Sigmoid colon (tissue), 7 donors: ENCODE data around the gene IRX4. TPM values are rescaled to one million over a fixed set of nuclear protein-coding genes. Genes with fewer than 3 reads are reported as not detected.

Source experiments
- DNase-seq: peaks from one replicate; pipeline ENCODE4 v3.0.0-alpha.2; 2019
- H3K27ac ChIP-seq, 4 donors: fragments of 200-600 bp; sonication (generic); one replicate each; pipeline ENCODE4 v1.5.1; 2016 to 2019; ENCODE audit warnings: mild to moderate bottlenecking in 1 of 4
- H3K27me3 ChIP-seq, 3 donors: fragments of 200-600 bp; sonication (generic); one replicate each; pipeline ENCODE4 v1.5.1; 2019; ENCODE audit warnings: mild to moderate bottlenecking in 1 of 3
- H3K36me3 ChIP-seq, 4 donors: fragments of 200-600 bp; sonication (generic); one replicate each; pipeline ENCODE4 v1.5.1; 2016 to 2019
- H3K4me1 ChIP-seq, 4 donors: fragments of 200-600 bp; sonication (generic); one replicate each; pipeline ENCODE4 v1.5.1; 2017 to 2019
- H3K4me3 ChIP-seq, 4 donors: fragments of 200-600 bp; sonication (generic); one replicate each; pipeline ENCODE4 v1.5.1; 2017 to 2019; ENCODE audit warnings: mild to moderate bottlenecking in 2 of 4, moderate library complexity in 1 of 4
- H3K9me3 ChIP-seq, 4 donors: fragments of 200-600 bp in 3 of 4; sonication (generic) in 3 of 4; one replicate each; pipeline versions ENCODE4 v1.5.1 to v1.6.1; 2013 to 2019
- EP300 ChIP-seq, 4 donors: sonication (generic); formaldehyde crosslinking; IDR thresholded peaks; one replicate each; pipeline ENCODE4 v1.6.1; 2017; ENCODE audit warnings: antibody characterized with exemption in 4 of 4
- POLR2A ChIP-seq, 2 donors: fragments of 450-650 bp; IDR thresholded peaks; one replicate each; pipeline ENCODE4 v1.6.1; 2016; ENCODE audit warnings: antibody characterized with exemption in 2 of 2, mild to moderate bottlenecking in 2 of 2, moderate library complexity in 2 of 2
- POLR2AphosphoS5 ChIP-seq, 4 donors: sonication (generic); formaldehyde crosslinking; IDR thresholded peaks; one replicate each; pipeline ENCODE4 v1.6.1; 2017; ENCODE audit warnings: antibody characterized with exemption in 4 of 4
- WGBS, 2 donors: extraction: QIAGEN DNeasy Blood & Tissue Kit; methylation state at CpG; one replicate each; pipeline ENCODE4 v1.1.7; 2013; 5-methylcytosine and 5-hydroxymethylcytosine counted together
- intact Hi-C: fragments of 100-400 bp; cut with DNase I; formaldehyde crosslinking; loops from one replicate; pipeline ENCODE4 v1.15.1; 2023
- polyA plus RNA-seq, 3 donors: library from polyadenylated mRNA; stranded (reverse); fragments of 200-250 nt; gene quantifications; one replicate each; pipeline ENCODE4 v1.2.3, GENCODE V29; 2013
- total RNA-seq, 4 donors: library from RNA; depleted of rRNA; stranded (reverse); fragments of >200 nt; gene quantifications; one replicate each; pipeline ENCODE4 v1.1.0, GENCODE V29; 2016
- TF ChIP-seq, protein P1 (sequence below), 4 experiments: fragments of 450-650 bp in 3 of 4; fragments of 200-600 bp in 1 of 4; IDR thresholded peaks; one replicate each; pipeline ENCODE4 v1.5.1; 2016 to 2019; ENCODE audit warnings: antibody characterized with exemption in 4 of 4, mild to moderate bottlenecking in 3 of 4, moderate library complexity in 2 of 4
- donor health status: healthy with polysubstance abuse.
- donor health status: Bipolar disorder and iron deficiency.
- donor health status: healthy.

IRX4 gene
- total and polyA plus RNA-seq, 7 donors = 0.06 TPM; not detected in 6

DNA sequence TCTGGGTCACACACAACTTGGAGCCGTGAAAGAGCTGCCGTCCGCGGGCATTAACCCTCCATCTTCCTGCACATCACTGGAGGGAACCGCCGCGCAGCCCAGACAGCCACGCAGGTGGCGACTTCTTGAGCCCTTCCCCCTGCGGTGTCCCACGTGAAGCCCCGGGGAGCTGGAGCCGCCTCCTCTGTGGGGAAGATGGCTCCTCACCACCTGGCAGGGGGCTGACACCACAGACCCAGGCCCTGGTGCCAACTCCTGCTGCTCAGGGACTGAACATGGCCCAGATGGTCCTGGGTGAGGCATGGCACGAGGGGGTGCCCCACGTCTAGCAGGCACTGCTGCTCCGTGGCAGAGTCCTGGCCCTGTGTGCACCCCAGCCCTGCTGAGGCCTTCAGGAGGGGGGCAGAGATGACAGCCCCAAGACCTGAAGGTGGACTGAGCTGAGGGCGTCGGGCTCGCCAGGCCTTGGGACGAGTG, 42.6 kb downstream of the IRX4 start:
- Histone ChIP-seq H3K4me3 (no peak overlapping the region), H3K27ac (no peak overlapping the region), H3K9me3 (no peaks in the 10 kb centered on the region), H3K36me3 (no peaks in the 10 kb centered on the region), H3K4me1 (no peaks in the 10 kb centered on the region), H3K27me3 (peaks cover 6 to 65% (median 14%) of the 10 kb centered on the region in 3 donors)
- no peak for DNase-seq
- 83 to 87% methylated on average over 20 of the region's 20 CpGs for WGBS, 2 donors
- intact Hi-C loops = no loop called here
- TF ChIP-seq POLR2A (IDR thresholded peaks at IDR 0.05) (no peak), POLR2AphosphoS5 (IDR thresholded peaks at IDR 0.05) (no peak), EP300 (IDR thresholded peaks at IDR 0.05) (no peak)
- TF ChIP-seq, protein P1, sequence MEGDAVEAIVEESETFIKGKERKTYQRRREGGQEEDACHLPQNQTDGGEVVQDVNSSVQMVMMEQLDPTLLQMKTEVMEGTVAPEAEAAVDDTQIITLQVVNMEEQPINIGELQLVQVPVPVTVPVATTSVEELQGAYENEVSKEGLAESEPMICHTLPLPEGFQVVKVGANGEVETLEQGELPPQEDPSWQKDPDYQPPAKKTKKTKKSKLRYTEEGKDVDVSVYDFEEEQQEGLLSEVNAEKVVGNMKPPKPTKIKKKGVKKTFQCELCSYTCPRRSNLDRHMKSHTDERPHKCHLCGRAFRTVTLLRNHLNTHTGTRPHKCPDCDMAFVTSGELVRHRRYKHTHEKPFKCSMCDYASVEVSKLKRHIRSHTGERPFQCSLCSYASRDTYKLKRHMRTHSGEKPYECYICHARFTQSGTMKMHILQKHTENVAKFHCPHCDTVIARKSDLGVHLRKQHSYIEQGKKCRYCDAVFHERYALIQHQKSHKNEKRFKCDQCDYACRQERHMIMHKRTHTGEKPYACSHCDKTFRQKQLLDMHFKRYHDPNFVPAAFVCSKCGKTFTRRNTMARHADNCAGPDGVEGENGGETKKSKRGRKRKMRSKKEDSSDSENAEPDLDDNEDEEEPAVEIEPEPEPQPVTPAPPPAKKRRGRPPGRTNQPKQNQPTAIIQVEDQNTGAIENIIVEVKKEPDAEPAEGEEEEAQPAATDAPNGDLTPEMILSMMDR (IDR thresholded peaks at IDR 0.05) = no peak

DNA sequence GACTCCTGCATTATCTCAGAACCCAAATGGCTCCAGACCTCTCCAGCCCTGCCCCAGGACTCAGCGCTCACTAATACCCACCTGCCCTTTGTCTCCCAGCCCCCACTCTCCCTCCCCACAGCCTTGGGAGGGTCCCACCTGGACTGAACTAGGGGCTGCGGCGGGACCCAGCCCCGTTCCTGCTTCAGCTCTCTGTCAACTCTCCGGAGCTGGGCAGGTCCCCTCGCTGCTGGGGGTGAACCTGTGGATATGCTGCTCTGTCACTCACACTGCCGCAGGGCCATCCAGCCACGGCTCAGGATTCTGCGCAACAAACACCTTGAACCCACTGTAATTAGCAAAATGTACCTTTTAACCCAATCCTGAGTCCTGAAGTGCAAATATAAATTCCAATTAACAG, 44.7 kb downstream of the IRX4 start:
- TF ChIP-seq, protein P1 (IDR thresholded peaks at IDR 0.05) = no peak
- TF ChIP-seq EP300 (IDR thresholded peaks at IDR 0.05) = no peak
- TF ChIP-seq POLR2A (IDR thresholded peaks at IDR 0.05) = no peak
- TF ChIP-seq POLR2AphosphoS5 (IDR thresholded peaks at IDR 0.05) = no peak
- 75% methylated on average over 9 of the region's 9 CpGs for WGBS, 2 donors
- Histone ChIP-seq H3K9me3 (no peaks in the 10 kb centered on the region), H3K27me3 (peaks cover 6 to 49% (median 14%) of the 10 kb centered on the region in 3 donors), H3K36me3 (no peaks in the 10 kb centered on the region), H3K27ac (no peak overlapping the region), H3K4me1 (no peaks in the 10 kb centered on the region), H3K4me3 (no peak overlapping the region)
- intact Hi-C loops = no loop called here
- DNase-seq = no peak

GRCh38 chr5:1836891-1837880, 45.5 kb downstream of the IRX4 start:
- Histone ChIP-seq H3K9me3 (no peaks in the 10 kb centered on the region), H3K4me1 (no peaks in the 10 kb centered on the region), H3K36me3 (no peaks in the 10 kb centered on the region), H3K27ac (no peak overlapping the region), H3K4me3 (no peak overlapping the region), H3K27me3 (peaks cover 6 to 48% (median 14%) of the 10 kb centered on the region in 3 donors)
- no peak for DNase-seq
- intact Hi-C loops = no loop called here
- WGBS, 2 donors = 74 to 80% methylated on average over 32 of the region's 32 CpGs
- no peak for TF ChIP-seq POLR2AphosphoS5 (IDR thresholded peaks at IDR 0.05)
- TF ChIP-seq, protein P1 (IDR thresholded peaks at IDR 0.05) = no peak
- no peak for TF ChIP-seq EP300 (IDR thresholded peaks at IDR 0.05)
- TF ChIP-seq POLR2A (IDR thresholded peaks at IDR 0.05) = no peak

GRCh38 chr5:1836176-1836890, 46.4 kb downstream of the IRX4 start:
- TF ChIP-seq POLR2AphosphoS5 (IDR thresholded peaks at IDR 0.05) (no peak), POLR2A (IDR thresholded peaks at IDR 0.05) (no peak), EP300 (IDR thresholded peaks at IDR 0.05) (no peak)
- TF ChIP-seq, protein P1 (IDR thresholded peaks at IDR 0.05) = no peak
- no peak for DNase-seq
- Histone ChIP-seq H3K27me3 (peaks cover 6 to 40% (median 14%) of the 10 kb centered on the region in 3 donors), H3K27ac (no peak overlapping the region), H3K9me3 (no peaks in the 10 kb centered on the region), H3K36me3 (no peaks in the 10 kb centered on the region), H3K4me1 (no peaks in the 10 kb centered on the region), H3K4me3 (no peak overlapping the region)
- 65 to 66% methylated on average over 23 of the region's 23 CpGs for WGBS, 2 donors
- intact Hi-C loops = no loop called here
